ENCODE results near the gene PRKCA. TPM values are rescaled to one million over a fixed set of nuclear protein-coding genes. Genes with fewer than 3 reads are reported as not detected.

PRKCA gene
- total RNA-seq, 1 experiment from 2014 or later, result 22.6 TPM

DNA sequence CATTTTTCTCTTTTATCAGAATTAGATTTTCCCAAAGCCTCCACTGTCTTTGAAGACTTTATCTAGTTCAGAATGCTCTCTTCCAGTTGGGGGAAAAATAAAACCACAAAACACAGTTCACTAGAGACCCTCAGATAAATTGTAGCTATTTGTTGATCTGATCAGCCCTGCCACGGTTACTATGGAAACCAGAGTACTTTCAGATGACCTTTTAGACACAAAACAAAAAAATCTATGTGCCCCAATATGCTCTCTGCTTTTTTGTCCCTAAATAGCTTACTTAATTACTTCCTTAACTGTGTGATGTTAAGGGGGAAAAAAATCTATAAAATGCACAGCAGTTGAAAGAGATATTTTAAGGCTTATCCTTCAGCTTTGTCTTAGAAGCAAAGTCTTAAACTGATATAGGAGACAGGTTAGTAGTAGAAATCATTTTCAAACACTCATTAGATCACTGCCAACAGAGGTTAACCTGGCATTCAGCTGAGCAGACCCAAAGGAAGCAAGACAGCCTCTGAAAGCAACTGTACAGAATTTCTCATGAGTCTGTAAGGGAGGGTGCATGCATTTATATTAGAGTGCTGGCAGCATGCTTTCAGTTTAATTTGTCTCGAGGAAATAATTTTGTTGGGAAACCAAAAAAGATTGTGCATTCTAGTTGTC, 402.6 kb downstream of the PRKCA start:
- no peak overlapping the region for H3K9ac ChIP-seq (ENCODE audit: low read length)
- DNase-seq (no peak), ATAC-seq (no peak)
- no peaks in the 10 kb centered on the region for H3F3A ChIP-seq (ENCODE audit: low read length, unreplicated experiment)
- no peak overlapping the region for H3K4me3 ChIP-seq (ENCODE audit: low read length)
- no peak overlapping the region for H3K4me2 ChIP-seq (ENCODE audit: low read length)
- BruUV-seq (replicated peaks), result no TSS peak
- ChIA-PET POLR2A (ENCODE audit: unreplicated experiment) (interaction anchor here (0.6 kb wide), 1 partner anchor 20 kb away, joined by 4 read pairs; no protein-coding TSS in a partner anchor), CTCF (no interaction called here)
- H2AFZ ChIP-seq (ENCODE audit: low read length), result no peak overlapping the region
- TF ChIP-seq, protein P1, sequence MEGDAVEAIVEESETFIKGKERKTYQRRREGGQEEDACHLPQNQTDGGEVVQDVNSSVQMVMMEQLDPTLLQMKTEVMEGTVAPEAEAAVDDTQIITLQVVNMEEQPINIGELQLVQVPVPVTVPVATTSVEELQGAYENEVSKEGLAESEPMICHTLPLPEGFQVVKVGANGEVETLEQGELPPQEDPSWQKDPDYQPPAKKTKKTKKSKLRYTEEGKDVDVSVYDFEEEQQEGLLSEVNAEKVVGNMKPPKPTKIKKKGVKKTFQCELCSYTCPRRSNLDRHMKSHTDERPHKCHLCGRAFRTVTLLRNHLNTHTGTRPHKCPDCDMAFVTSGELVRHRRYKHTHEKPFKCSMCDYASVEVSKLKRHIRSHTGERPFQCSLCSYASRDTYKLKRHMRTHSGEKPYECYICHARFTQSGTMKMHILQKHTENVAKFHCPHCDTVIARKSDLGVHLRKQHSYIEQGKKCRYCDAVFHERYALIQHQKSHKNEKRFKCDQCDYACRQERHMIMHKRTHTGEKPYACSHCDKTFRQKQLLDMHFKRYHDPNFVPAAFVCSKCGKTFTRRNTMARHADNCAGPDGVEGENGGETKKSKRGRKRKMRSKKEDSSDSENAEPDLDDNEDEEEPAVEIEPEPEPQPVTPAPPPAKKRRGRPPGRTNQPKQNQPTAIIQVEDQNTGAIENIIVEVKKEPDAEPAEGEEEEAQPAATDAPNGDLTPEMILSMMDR (conservative IDR thresholded peaks at IDR 0.05; ENCODE audit: low read depth, low read length), result no peak
- TF ChIP-seq EZH2phosphoT487 (IDR thresholded peaks at IDR 0.05; ENCODE audit: borderline replicate concordance, low read length), result no peak
- TF ChIP-seq EZH2 (IDR thresholded peaks at IDR 0.05; ENCODE audit: low read length, unreplicated experiment), result no peak
- H3K27ac ChIP-seq (ENCODE audit: low read length), result no peak overlapping the region
- H4K20me1 ChIP-seq (ENCODE audit: low read length), result peaks cover 4% of the 10 kb centered on the region; the same call in 1 of the 2 replicates
- intact Hi-C loops (cut with micrococcal nuclease), result no loop called here
- H3K79me2 ChIP-seq (ENCODE audit: low read length), result no peaks in the 10 kb centered on the region
- H3K4me1 ChIP-seq (ENCODE audit: insufficient read depth, low read length), result peaks cover 16% of the 10 kb centered on the region
- no peaks in the 10 kb centered on the region for H3K27me3 ChIP-seq (ENCODE audit: low read length)
- H3K36me3 ChIP-seq (ENCODE audit: low read depth, low read length), result no peaks in the 10 kb centered on the region
- H3K9me2 ChIP-seq (replicated peaks; ENCODE audit: low read length), result no peaks in the 10 kb centered on the region
- H3K9me3 ChIP-seq (ENCODE audit: low read length), result no peaks in the 10 kb centered on the region

GRCh38 chr17:66706851-66707450, 404.5 kb downstream of the PRKCA start:
- Histone ChIP-seq H3K9ac (ENCODE audit: low read length) (no peak overlapping the region), H3K27ac (ENCODE audit: low read length) (no peak overlapping the region), H3K27me3 (ENCODE audit: low read length) (no peaks in the 10 kb centered on the region), H3K4me3 (ENCODE audit: low read length) (no peak overlapping the region), H3K4me2 (ENCODE audit: low read length) (no peak overlapping the region), H2AFZ (ENCODE audit: low read length) (no peak overlapping the region), H3K9me2 (replicated peaks; ENCODE audit: low read length) (no peaks in the 10 kb centered on the region), H3K9me3 (ENCODE audit: low read length) (no peaks in the 10 kb centered on the region), H3K4me1 (ENCODE audit: insufficient read depth, low read length) (peaks cover 23% of the 10 kb centered on the region), H4K20me1 (ENCODE audit: low read length) (peaks cover 4% of the 10 kb centered on the region; the same call in 1 of the 2 replicates), H3F3A (ENCODE audit: low read length, unreplicated experiment) (no peaks in the 10 kb centered on the region), H3K79me2 (ENCODE audit: low read length) (no peaks in the 10 kb centered on the region), H3K36me3 (ENCODE audit: low read depth, low read length) (no peaks in the 10 kb centered on the region)
- BruUV-seq (replicated peaks), result no TSS peak
- DNase-seq, result no peak
- ChIA-PET POLR2A (ENCODE audit: unreplicated experiment) (no interaction called here), CTCF (no interaction called here)
- intact Hi-C loops (cut with micrococcal nuclease), result no loop called here
- TF ChIP-seq, protein P1 (conservative IDR thresholded peaks at IDR 0.05; ENCODE audit: low read depth, low read length), result no peak
- no peak for TF ChIP-seq EZH2phosphoT487 (IDR thresholded peaks at IDR 0.05; ENCODE audit: borderline replicate concordance, low read length)
- ATAC-seq, result no peak

DNA sequence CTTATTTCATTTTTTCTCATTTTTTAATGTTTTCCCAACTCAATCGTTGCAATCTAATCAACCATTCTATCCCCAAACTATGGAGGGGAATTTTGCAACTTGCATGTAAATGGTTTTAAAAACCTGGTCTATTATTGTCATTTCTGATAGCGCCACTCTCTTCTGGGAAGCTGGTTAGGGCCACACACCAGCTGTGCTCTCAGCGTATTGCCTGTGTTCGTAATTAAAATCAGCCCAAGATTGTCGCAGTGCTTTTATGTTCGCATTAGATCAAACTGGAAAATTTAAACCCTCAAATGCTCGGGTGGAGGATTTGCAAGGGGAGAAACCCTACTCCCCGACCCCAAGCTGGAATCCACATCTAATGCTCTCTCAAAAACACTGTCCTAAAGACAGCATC, 409.0 kb downstream of the PRKCA start:
- H3K4me1 ChIP-seq (ENCODE audit: insufficient read depth, low read length), result peaks cover 20% of the 10 kb centered on the region
- H3K9ac ChIP-seq (ENCODE audit: low read length), result no peak overlapping the region
- H3K4me3 ChIP-seq (ENCODE audit: low read length), result no peak overlapping the region
- H3F3A ChIP-seq (ENCODE audit: low read length, unreplicated experiment), result no peaks in the 10 kb centered on the region
- H4K20me1 ChIP-seq (ENCODE audit: low read length), result no peaks in the 10 kb centered on the region
- ATAC-seq, result peak; percentile 1; the same call in 1 of the 2 replicates
- no peaks in the 10 kb centered on the region for H3K27me3 ChIP-seq (ENCODE audit: low read length)
- no peaks in the 10 kb centered on the region for H3K9me3 ChIP-seq (ENCODE audit: low read length)
- ChIA-PET POLR2A (ENCODE audit: unreplicated experiment) (no interaction called here), CTCF (no interaction called here)
- intact Hi-C loops (cut with micrococcal nuclease), result loop anchor here (10.0 kb wide), 1 partner anchor 663 kb away; the partner anchor contains the start of gene PITPNC1
- no peaks in the 10 kb centered on the region for H3K9me2 ChIP-seq (replicated peaks; ENCODE audit: low read length)
- no peak for DNase-seq
- H3K79me2 ChIP-seq (ENCODE audit: low read length), result no peaks in the 10 kb centered on the region
- TF ChIP-seq, protein P1 (conservative IDR thresholded peaks at IDR 0.05; ENCODE audit: low read depth, low read length), result no peak
- TF ChIP-seq EZH2phosphoT487 (IDR thresholded peaks at IDR 0.05; ENCODE audit: borderline replicate concordance, low read length) (no peak), EZH2 (IDR thresholded peaks at IDR 0.05; ENCODE audit: low read length, unreplicated experiment) (no peak)
- no peak overlapping the region for H2AFZ ChIP-seq (ENCODE audit: low read length)
- peak overlapping the region; percentile 35 for H3K27ac ChIP-seq (ENCODE audit: low read length)
- H3K4me2 ChIP-seq (ENCODE audit: low read length), result peak overlapping the region; percentile 37
- BruUV-seq (replicated peaks), result no TSS peak
- no peaks in the 10 kb centered on the region for H3K36me3 ChIP-seq (ENCODE audit: low read depth, low read length)
